ENCODE results near the gene PARD3B. TPM values are rescaled to one million over a fixed set of nuclear protein-coding genes. Genes with fewer than 3 reads are reported as not detected.
A peak's percentile ranks its signal among the peaks of the same experiment; 100 is the strongest.

Gene PARD3B
- total RNA-seq, 4 donors from 2014 or later: 21.8 to 85.6 (median 36.1) TPM

GRCh38 chr2:205568620-205569019 lies 1023.3 kb downstream of the PARD3B start:
- DNase-seq: no peak
- Histone ChIP-seq H3K4me3 (no peak overlapping the region), H3K27me3 (no peaks in the 10 kb centered on the region), H3K4me1 (no peaks in the 10 kb centered on the region), H3K9me3 (no peaks in the 10 kb centered on the region), H3K36me3 (no peaks in the 10 kb centered on the region), H3K27ac (no peak overlapping the region)
- TF ChIP-seq CTCF (IDR thresholded peaks at IDR 0.05) (no peak), POLR2A (IDR thresholded peaks at IDR 0.05) (no peak)
- intact Hi-C loops (cut with DNase I; ENCODE audit: low total_unique reads): no loop called here

GRCh38 chr2:205570648-205571047 lies 1025.4 kb downstream of the PARD3B start:
- DNase-seq: no peak
- Histone ChIP-seq H3K27ac (peak overlapping the region; percentile 62 to 74), H3K9me3 (no peaks in the 10 kb centered on the region), H3K27me3 (no peaks in the 10 kb centered on the region), H3K36me3 (no peaks in the 10 kb centered on the region), H3K4me1 (no peaks in the 10 kb centered on the region), H3K4me3 (no peak overlapping the region)
- intact Hi-C loops (cut with DNase I; ENCODE audit: low total_unique reads): no loop called here
- TF ChIP-seq CTCF (IDR thresholded peaks at IDR 0.05) (no peak), POLR2A (IDR thresholded peaks at IDR 0.05) (no peak)

- DNase-seq: peak in 1 of 2 donors; percentile 53
- no peaks in the 10 kb centered on the region for H3K9me3 ChIP-seq
- no peaks in the 10 kb centered on the region for H3K27me3 ChIP-seq
- H3K36me3 ChIP-seq: no peaks in the 10 kb centered on the region
- no peak overlapping the region for H3K4me3 ChIP-seq
- peak overlapping the region; percentile 62 to 74 for H3K27ac ChIP-seq
- TF ChIP-seq CTCF (IDR thresholded peaks at IDR 0.05) (no peak), POLR2A (IDR thresholded peaks at IDR 0.05) (no peak)
- no peaks in the 10 kb centered on the region for H3K4me1 ChIP-seq
- intact Hi-C loops (cut with DNase I; ENCODE audit: low total_unique reads): no loop called here
Observed at GRCh38 chr2:205571360-205571959, 1026.2 kb downstream of the PARD3B start.

DNA sequence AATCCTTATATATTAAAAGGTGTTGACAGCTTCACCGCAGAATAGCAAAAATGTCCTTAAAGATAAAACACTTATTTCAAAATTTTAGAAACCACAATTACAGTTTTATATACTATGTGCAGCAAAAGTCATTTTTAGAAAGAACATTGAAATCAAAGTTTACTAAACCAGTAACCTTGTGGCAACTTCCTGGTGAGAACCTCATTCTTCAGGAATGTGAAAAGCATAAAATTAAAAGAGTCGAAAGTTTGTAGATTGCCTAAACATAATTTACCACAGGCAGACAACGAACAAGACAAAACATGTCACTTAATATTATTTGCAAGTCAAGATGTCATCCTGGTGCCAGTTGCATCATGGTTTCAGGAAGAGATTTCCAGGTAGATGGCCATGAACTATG lies 1028.7 kb downstream of the PARD3B start:
- intact Hi-C loops (cut with DNase I; ENCODE audit: low total_unique reads): no loop called here
- H3K27me3 ChIP-seq: no peaks in the 10 kb centered on the region
- H3K27ac ChIP-seq: peak overlapping the region in 1 of 2 donors; percentile 31
- no peak for DNase-seq
- no peaks in the 10 kb centered on the region for H3K4me1 ChIP-seq
- no peaks in the 10 kb centered on the region for H3K36me3 ChIP-seq
- no peaks in the 10 kb centered on the region for H3K9me3 ChIP-seq
- no peak for TF ChIP-seq POLR2A (IDR thresholded peaks at IDR 0.05)
- TF ChIP-seq CTCF (IDR thresholded peaks at IDR 0.05): no peak
- H3K4me3 ChIP-seq: no peak overlapping the region

DNA sequence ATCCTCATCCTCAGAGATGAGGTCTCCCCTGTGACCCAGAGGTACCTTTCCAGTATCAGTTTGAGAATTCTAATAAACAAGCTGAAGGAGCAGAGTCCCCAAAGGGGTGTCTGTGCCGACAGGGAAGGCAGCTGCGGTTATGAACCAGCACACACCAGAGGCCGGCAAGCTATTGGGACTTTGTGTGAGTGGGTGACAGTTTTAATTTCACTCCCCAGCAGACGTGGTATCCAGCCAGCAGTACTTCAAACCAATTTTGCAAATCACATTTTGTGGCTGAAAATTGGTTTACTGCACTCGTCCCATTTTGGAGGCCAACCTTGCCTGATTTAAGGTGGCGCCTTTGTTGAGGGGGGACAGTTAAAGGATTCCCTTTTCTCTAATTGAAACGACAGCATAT lies 1034.1 kb downstream of the PARD3B start:
- intact Hi-C loops (cut with DNase I; ENCODE audit: low total_unique reads): no loop called here
- no peaks in the 10 kb centered on the region for H3K36me3 ChIP-seq
- DNase-seq: no peak
- H3K27ac ChIP-seq: peak overlapping the region in 1 of 2 donors; percentile 65
- H3K27me3 ChIP-seq: no peaks in the 10 kb centered on the region
- TF ChIP-seq CTCF (IDR thresholded peaks at IDR 0.05) (no peak), POLR2A (IDR thresholded peaks at IDR 0.05) (no peak)
- H3K4me3 ChIP-seq: no peak overlapping the region
- no peaks in the 10 kb centered on the region for H3K9me3 ChIP-seq
- H3K4me1 ChIP-seq: no peaks in the 10 kb centered on the region
